Activated naive CD4-positive, alpha-beta T cell treated with anti-CD3 and anti-CD28 coated beads for 36 hours (primary cell): ENCODE results near the gene SH3PXD2B. TPM values are rescaled to one million over a fixed set of nuclear protein-coding genes. Genes with fewer than 3 reads are reported as not detected.

Experiments
- CTCF ChIA-PET: fragments of 350-600 bp; sonication (Branson Sonifier 250); formaldehyde crosslinking; loops from one replicate; lab custom pipeline; 2021; ENCODE audit warnings: antibody characterized with exemption; lab: Charles Lee
- DNase-seq: peaks from one replicate; pipeline ENCODE4 v3.0.0-alpha.2; 2020
- H3K27ac Mint-ChIP-seq: one replicate; pipeline ENCODE4 v1.8.0; 2021; ENCODE audit warnings: mild to moderate bottlenecking, mixed read lengths
- H3K27me3 Mint-ChIP-seq: one replicate; pipeline ENCODE4 v1.8.0; 2021; ENCODE audit warnings: low read depth, mixed read lengths
- H3K36me3 Mint-ChIP-seq: one replicate; pipeline ENCODE4 v1.8.0; 2021; ENCODE audit warnings: low read depth, mixed read lengths
- H3K4me1 Mint-ChIP-seq: one replicate; pipeline ENCODE4 v1.8.0; 2021; ENCODE audit warnings: low read depth, mixed read lengths
- H3K4me3 Mint-ChIP-seq: one replicate; pipeline ENCODE4 v1.8.0; 2021; ENCODE audit warnings: mild to moderate bottlenecking, moderate library complexity, mixed read lengths
- H3K9me3 Mint-ChIP-seq: one replicate; pipeline ENCODE4 v1.8.0; 2021; ENCODE audit warnings: mixed read lengths
- intact Hi-C: fragments of 100-400 bp; cut with micrococcal nuclease; formaldehyde crosslinking; loops from one replicate; pipeline ENCODE4 v1.15.1; 2023
- total RNA-seq, 2 experiments: library from RNA; stranded (reverse); gene quantifications; one replicate each; pipeline ENCODE4 v1.2.3, GENCODE V29; 2021

Gene SH3PXD2B
- total RNA-seq, 2 experiments from 2014 or later = 1.1 to 1.3 TPM

- CTCF ChIA-PET = no interaction called here
- Mint-ChIP-seq H3K9me3 (no peaks in the 10 kb centered on the region), H3K4me3 (no peak overlapping the region), H3K27ac (no peak overlapping the region), H3K27me3 (no peaks in the 10 kb centered on the region), H3K4me1 (no peaks in the 10 kb centered on the region), H3K36me3 (no peaks in the 10 kb centered on the region)
- no peak for DNase-seq
- intact Hi-C loops = no loop called here
Measured at GRCh38 chr5:172319708-172320441, 134.4 kb downstream of the SH3PXD2B start.

- Mint-ChIP-seq H3K36me3 (no peaks in the 10 kb centered on the region), H3K9me3 (no peaks in the 10 kb centered on the region), H3K27me3 (no peaks in the 10 kb centered on the region), H3K27ac (no peak overlapping the region), H3K4me3 (no peak overlapping the region), H3K4me1 (no peaks in the 10 kb centered on the region)
- CTCF ChIA-PET = no interaction called here
- intact Hi-C loops = no loop called here
- no peak for DNase-seq
Measured at GRCh38 chr5:172315587-172316493, 138.5 kb downstream of the SH3PXD2B start.

- H3K36me3 Mint-ChIP-seq = no peaks in the 10 kb centered on the region
- CTCF ChIA-PET = no interaction called here
- no peaks in the 10 kb centered on the region for H3K27me3 Mint-ChIP-seq
- DNase-seq = no peak
- H3K4me1 Mint-ChIP-seq = no peaks in the 10 kb centered on the region
- no peaks in the 10 kb centered on the region for H3K9me3 Mint-ChIP-seq
- intact Hi-C loops = no loop called here
- H3K27ac Mint-ChIP-seq = no peak overlapping the region
- H3K4me3 Mint-ChIP-seq = no peak overlapping the region
Measured at GRCh38 chr5:172313915-172314314, 140.4 kb downstream of the SH3PXD2B start.

- Mint-ChIP-seq H3K4me3 (no peak overlapping the region), H3K27ac (no peak overlapping the region), H3K4me1 (no peaks in the 10 kb centered on the region), H3K27me3 (no peaks in the 10 kb centered on the region), H3K36me3 (no peaks in the 10 kb centered on the region), H3K9me3 (no peaks in the 10 kb centered on the region)
- CTCF ChIA-PET = no interaction called here
- DNase-seq = no peak
- intact Hi-C loops = no loop called here
Measured at GRCh38 chr5:172312286-172312685, 142.0 kb downstream of the SH3PXD2B start.

GRCh38 chr5:172311605-172312004 lies 142.7 kb downstream of the SH3PXD2B start:
- CTCF ChIA-PET = no interaction called here
- H3K4me3 Mint-ChIP-seq = no peak overlapping the region
- H3K4me1 Mint-ChIP-seq = no peaks in the 10 kb centered on the region
- H3K27ac Mint-ChIP-seq = no peak overlapping the region
- intact Hi-C loops = no loop called here
- DNase-seq = no peak
- no peaks in the 10 kb centered on the region for H3K27me3 Mint-ChIP-seq
- no peaks in the 10 kb centered on the region for H3K36me3 Mint-ChIP-seq
- no peaks in the 10 kb centered on the region for H3K9me3 Mint-ChIP-seq

GRCh38 chr5:172311026-172311425 lies 143.3 kb downstream of the SH3PXD2B start:
- no peaks in the 10 kb centered on the region for H3K4me1 Mint-ChIP-seq
- no peak overlapping the region for H3K27ac Mint-ChIP-seq
- intact Hi-C loops = no loop called here
- H3K27me3 Mint-ChIP-seq = no peaks in the 10 kb centered on the region
- DNase-seq = no peak
- H3K4me3 Mint-ChIP-seq = no peak overlapping the region
- H3K9me3 Mint-ChIP-seq = no peaks in the 10 kb centered on the region
- CTCF ChIA-PET = no interaction called here
- H3K36me3 Mint-ChIP-seq = no peaks in the 10 kb centered on the region

- intact Hi-C loops = no loop called here
- Mint-ChIP-seq H3K4me3 (no peak overlapping the region), H3K27ac (no peak overlapping the region), H3K4me1 (no peaks in the 10 kb centered on the region), H3K9me3 (peaks cover 5% of the 10 kb centered on the region), H3K27me3 (peaks cover 3% of the 10 kb centered on the region), H3K36me3 (no peaks in the 10 kb centered on the region)
- CTCF ChIA-PET = no interaction called here
- DNase-seq = no peak
Measured at GRCh38 chr5:172305380-172305779, 148.9 kb downstream of the SH3PXD2B start.

GRCh38 chr5:172303572-172304335 lies 150.6 kb downstream of the SH3PXD2B start:
- Mint-ChIP-seq H3K4me1 (no peaks in the 10 kb centered on the region), H3K4me3 (no peak overlapping the region), H3K9me3 (peaks cover 5% of the 10 kb centered on the region), H3K27ac (no peak overlapping the region), H3K27me3 (peaks cover 3% of the 10 kb centered on the region), H3K36me3 (no peaks in the 10 kb centered on the region)
- CTCF ChIA-PET = interaction anchor here (0.6 to 1.6 kb wide), 5 partner anchors 10 to 630 kb away, joined by 3 to 6 read pairs (median 3); no protein-coding TSS in a partner anchor
- intact Hi-C loops = no loop called here
- DNase-seq = no peak

GRCh38 chr5:172303162-172303561 lies 151.2 kb downstream of the SH3PXD2B start:
- H3K27ac Mint-ChIP-seq = no peak overlapping the region
- DNase-seq = no peak
- peaks cover 3% of the 10 kb centered on the region for H3K27me3 Mint-ChIP-seq
- H3K9me3 Mint-ChIP-seq = peaks cover 5% of the 10 kb centered on the region
- no peaks in the 10 kb centered on the region for H3K36me3 Mint-ChIP-seq
- H3K4me1 Mint-ChIP-seq = no peaks in the 10 kb centered on the region
- H3K4me3 Mint-ChIP-seq = no peak overlapping the region
- CTCF ChIA-PET = interaction anchor here (0.7 to 1.4 kb wide), 3 partner anchors 10 to 630 kb away, joined by 3 to 4 read pairs (median 3); no protein-coding TSS in a partner anchor
- intact Hi-C loops = no loop called here

GRCh38 chr5:172302047-172302710 lies 152.1 kb downstream of the SH3PXD2B start:
- no peak for DNase-seq
- no peaks in the 10 kb centered on the region for H3K36me3 Mint-ChIP-seq
- H3K27ac Mint-ChIP-seq = no peak overlapping the region
- peaks cover 5% of the 10 kb centered on the region for H3K9me3 Mint-ChIP-seq
- no peak overlapping the region for H3K4me3 Mint-ChIP-seq
- CTCF ChIA-PET = interaction anchor here (0.7 to 0.8 kb wide), 2 partner anchors 11 to 637 kb away, joined by 3 read pairs; no protein-coding TSS in a partner anchor
- no peaks in the 10 kb centered on the region for H3K4me1 Mint-ChIP-seq
- intact Hi-C loops = no loop called here
- H3K27me3 Mint-ChIP-seq = peaks cover 3% of the 10 kb centered on the region

GRCh38 chr5:172299916-172300439 lies 154.3 kb downstream of the SH3PXD2B start:
- Mint-ChIP-seq H3K27ac (no peak overlapping the region), H3K27me3 (peaks cover 3% of the 10 kb centered on the region), H3K4me1 (no peaks in the 10 kb centered on the region), H3K36me3 (no peaks in the 10 kb centered on the region), H3K4me3 (no peak overlapping the region), H3K9me3 (peaks cover 2% of the 10 kb centered on the region)
- intact Hi-C loops = no loop called here
- DNase-seq = no peak
- CTCF ChIA-PET = interaction anchor here (0.9 kb wide), 1 partner anchor 441 kb away, joined by 3 read pairs; no protein-coding TSS in a partner anchor
